ENCODE measurements around the gene ARHGAP22. TPM values are rescaled to one million over a fixed set of nuclear protein-coding genes. Genes with fewer than 3 reads are reported as not detected.

ARHGAP22 gene
- total RNA-seq, 4 donors from 2014 or later: 2.2 to 9.1 (median 4.8) TPM

GRCh38 chr10:48490571-48490940, 114.3 kb downstream of the ARHGAP22 start:
- TF ChIP-seq POLR2A (IDR thresholded peaks at IDR 0.05; ENCODE audit: low read depth): no peak
- no peak for TF ChIP-seq CTCF (IDR thresholded peaks at IDR 0.05)
- no peak for TF ChIP-seq POLR2AphosphoS5 (IDR thresholded peaks at IDR 0.05)
- no peak for TF ChIP-seq EP300 (IDR thresholded peaks at IDR 0.05)
- WGBS: 89% methylated on average over 7 of the region's 7 CpGs
- intact Hi-C loops (cut with DNase I): no loop called here
- Histone ChIP-seq H3K27me3 (peaks cover 0 to 6% (median 0%) of the 10 kb centered on the region in 4 donors), H3K4me1 (no peaks in the 10 kb centered on the region), H3K36me3 (no peaks in the 10 kb centered on the region), H3K27ac (replicated peaks in 1 of 4) (no peak overlapping the region), H3K4me3 (no peak overlapping the region), H3K9me3 (peaks cover 0 to 3% (median 0%) of the 10 kb centered on the region in 4 donors)
- peak; percentile 81 for DNase-seq (ENCODE audit: extremely low spot score)

- Histone ChIP-seq H3K4me3 (no peak overlapping the region), H3K9me3 (peaks cover 0 to 3% (median 0%) of the 10 kb centered on the region in 4 donors), H3K27me3 (peaks cover 0 to 6% (median 0%) of the 10 kb centered on the region in 4 donors), H3K27ac (replicated peaks in 1 of 4) (no peak overlapping the region), H3K4me1 (no peaks in the 10 kb centered on the region), H3K36me3 (no peaks in the 10 kb centered on the region)
- WGBS: 100% methylated on average over 1 of the region's 1 CpG
- TF ChIP-seq EP300 (IDR thresholded peaks at IDR 0.05): no peak
- TF ChIP-seq POLR2A (IDR thresholded peaks at IDR 0.05; ENCODE audit: low read depth): no peak
- TF ChIP-seq CTCF (IDR thresholded peaks at IDR 0.05): no peak
- no peak for TF ChIP-seq POLR2AphosphoS5 (IDR thresholded peaks at IDR 0.05)
- intact Hi-C loops (cut with DNase I): no loop called here
- DNase-seq (ENCODE audit: extremely low spot score): no peak
Measured at GRCh38 chr10:48489099-48489498, 115.8 kb downstream of the ARHGAP22 start.

GRCh38 chr10:48487244-48487643, 117.6 kb downstream of the ARHGAP22 start:
- TF ChIP-seq POLR2A (IDR thresholded peaks at IDR 0.05; ENCODE audit: low read depth) (no peak), EP300 (IDR thresholded peaks at IDR 0.05) (no peak), POLR2AphosphoS5 (IDR thresholded peaks at IDR 0.05) (no peak), CTCF (IDR thresholded peaks at IDR 0.05) (no peak)
- H3K36me3 ChIP-seq: no peaks in the 10 kb centered on the region
- WGBS: 100% methylated on average over 1 of the region's 1 CpG
- H3K27ac ChIP-seq (replicated peaks in 1 of 4): no peak overlapping the region
- H3K4me1 ChIP-seq: no peaks in the 10 kb centered on the region
- H3K4me3 ChIP-seq: no peak overlapping the region
- peaks cover 0 to 3% (median 0%) of the 10 kb centered on the region in 4 donors for H3K9me3 ChIP-seq
- DNase-seq (ENCODE audit: extremely low spot score): no peak
- H3K27me3 ChIP-seq: no peaks in the 10 kb centered on the region
- intact Hi-C loops (cut with DNase I): no loop called here

GRCh38 chr10:48485711-48486110, 119.2 kb downstream of the ARHGAP22 start:
- no peak overlapping the region for H3K27ac ChIP-seq (replicated peaks in 1 of 4)
- H3K27me3 ChIP-seq: no peaks in the 10 kb centered on the region
- H3K9me3 ChIP-seq: peaks cover 0 to 3% (median 0%) of the 10 kb centered on the region in 4 donors
- TF ChIP-seq CTCF (IDR thresholded peaks at IDR 0.05) (no peak), EP300 (IDR thresholded peaks at IDR 0.05) (no peak), POLR2AphosphoS5 (IDR thresholded peaks at IDR 0.05) (no peak), POLR2A (IDR thresholded peaks at IDR 0.05; ENCODE audit: low read depth) (no peak)
- no peak for DNase-seq (ENCODE audit: extremely low spot score)
- no peak overlapping the region for H3K4me3 ChIP-seq
- H3K36me3 ChIP-seq: no peaks in the 10 kb centered on the region
- intact Hi-C loops (cut with DNase I): no loop called here
- no peaks in the 10 kb centered on the region for H3K4me1 ChIP-seq

GRCh38 chr10:48484911-48485310, 120.0 kb downstream of the ARHGAP22 start:
- Histone ChIP-seq H3K9me3 (peaks cover 0 to 3% (median 0%) of the 10 kb centered on the region in 4 donors), H3K36me3 (no peaks in the 10 kb centered on the region), H3K27me3 (no peaks in the 10 kb centered on the region), H3K4me1 (no peaks in the 10 kb centered on the region), H3K27ac (replicated peaks in 1 of 4) (no peak overlapping the region), H3K4me3 (no peak overlapping the region)
- TF ChIP-seq CTCF (IDR thresholded peaks at IDR 0.05) (no peak), POLR2A (IDR thresholded peaks at IDR 0.05; ENCODE audit: low read depth) (no peak), POLR2AphosphoS5 (IDR thresholded peaks at IDR 0.05) (no peak), EP300 (IDR thresholded peaks at IDR 0.05) (no peak)
- intact Hi-C loops (cut with DNase I): no loop called here
- WGBS: 80% methylated on average over 3 of the region's 3 CpGs
- DNase-seq (ENCODE audit: extremely low spot score): no peak
